Measurements from ENCODE around the gene CDCP2. TPM values are rescaled to one million over a fixed set of nuclear protein-coding genes. Genes with fewer than 3 reads are reported as not detected.

The CDCP2 gene
- total RNA-seq, 1 donor from 2014 or later: 0.10 TPM

- DNase-seq: no peak
Observed at GRCh38 chr1:54136963-54137533, 15.8 kb downstream of the CDCP2 start.

GRCh38 chr1:54136269-54136896, 16.4 kb downstream of the CDCP2 start:
- DNase-seq: no peak

DNA sequence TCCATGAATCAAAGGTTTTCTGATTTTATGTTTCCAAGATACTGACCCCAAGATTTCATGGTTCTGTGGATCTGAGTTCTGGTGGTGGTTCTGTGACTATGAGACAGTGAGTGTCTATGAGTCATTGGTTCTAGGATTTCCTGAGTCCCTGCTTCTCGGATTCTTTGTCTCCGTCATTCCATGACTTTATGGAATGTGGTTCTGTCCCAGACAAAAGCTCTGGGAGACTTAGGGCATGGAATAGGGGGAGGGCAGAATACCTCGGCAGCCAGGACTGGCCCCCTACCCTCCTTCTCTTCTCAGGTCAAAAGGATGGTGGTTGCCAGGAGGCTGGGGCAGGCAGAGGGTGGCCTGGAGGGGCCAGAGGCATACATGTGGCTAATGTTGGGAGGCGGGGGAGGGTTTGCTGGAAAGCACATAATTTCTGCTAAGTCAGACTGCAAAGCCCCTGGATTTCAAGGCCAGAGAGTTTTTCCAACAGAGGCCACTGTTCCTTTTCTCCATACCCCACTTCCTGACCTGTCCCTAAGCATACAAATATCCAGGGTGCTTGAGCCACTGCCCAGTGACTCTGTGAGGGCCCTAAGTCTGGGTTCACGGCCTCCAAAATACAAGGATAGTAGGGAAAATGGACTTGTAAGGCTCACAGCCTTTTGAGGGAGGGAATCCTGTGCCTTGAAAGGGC, 17.2 kb downstream of the CDCP2 start:
- DNase-seq: no peak

GRCh38 chr1:54134295-54134694, 18.5 kb downstream of the CDCP2 start:
- DNase-seq: no peak

GRCh38 chr1:54132495-54132894, 20.3 kb downstream of the CDCP2 start:
- no peak for DNase-seq

GRCh38 chr1:54131419-54131818, 21.4 kb downstream of the CDCP2 start:
- DNase-seq: no peak

GRCh38 chr1:54129858-54130257, 22.9 kb downstream of the CDCP2 start:
- DNase-seq: no peak

- DNase-seq: no peak
Observed at GRCh38 chr1:54127594-54128300, 25.1 kb downstream of the CDCP2 start.

GRCh38 chr1:54126271-54126815, 26.5 kb downstream of the CDCP2 start:
- DNase-seq: peak; percentile 40

- DNase-seq: peak; percentile 35
Observed at GRCh38 chr1:54125386-54126070, 27.3 kb downstream of the CDCP2 start.

DNA sequence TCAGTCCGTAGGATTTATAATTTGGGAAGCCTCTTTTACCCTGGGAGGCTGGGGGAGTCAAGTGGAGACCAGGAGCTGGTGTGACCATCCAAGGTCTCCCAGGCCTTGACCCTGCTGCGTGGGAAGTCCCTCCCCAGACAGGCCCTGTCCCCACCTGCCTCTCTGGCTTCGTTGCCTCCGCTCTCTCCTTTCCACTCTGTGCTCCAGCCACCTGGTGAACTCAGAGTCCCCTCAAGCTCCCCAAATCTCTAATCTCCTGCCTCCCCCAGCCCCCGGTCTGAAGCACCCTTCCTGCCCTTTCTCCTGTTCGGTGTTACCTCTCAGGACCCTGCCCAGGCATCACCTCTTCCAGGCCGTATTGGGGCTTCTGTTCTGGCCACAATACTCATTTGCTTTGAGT, 27.9 kb downstream of the CDCP2 start:
- no peak for DNase-seq

DNA sequence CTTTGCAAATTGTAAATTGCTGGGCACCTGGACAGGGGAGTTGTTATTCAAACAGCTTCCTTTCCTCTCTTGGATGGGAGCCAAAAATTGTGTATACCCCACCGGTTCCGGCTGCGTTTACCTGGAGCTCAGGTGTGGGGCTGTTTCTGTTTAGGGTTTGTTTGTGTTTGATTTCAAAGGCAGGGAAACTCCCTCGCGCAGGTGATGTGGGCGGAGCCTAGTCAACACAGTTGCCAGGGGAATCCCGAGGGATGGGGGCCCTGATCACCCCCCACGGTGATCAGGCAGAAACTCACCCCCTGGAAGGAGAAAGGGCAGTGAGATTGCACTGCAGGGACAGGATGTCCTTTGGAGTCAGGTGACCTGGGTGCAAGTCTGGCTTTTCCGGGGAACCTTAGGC, 28.3 kb downstream of the CDCP2 start:
- no peak for DNase-seq

DNA sequence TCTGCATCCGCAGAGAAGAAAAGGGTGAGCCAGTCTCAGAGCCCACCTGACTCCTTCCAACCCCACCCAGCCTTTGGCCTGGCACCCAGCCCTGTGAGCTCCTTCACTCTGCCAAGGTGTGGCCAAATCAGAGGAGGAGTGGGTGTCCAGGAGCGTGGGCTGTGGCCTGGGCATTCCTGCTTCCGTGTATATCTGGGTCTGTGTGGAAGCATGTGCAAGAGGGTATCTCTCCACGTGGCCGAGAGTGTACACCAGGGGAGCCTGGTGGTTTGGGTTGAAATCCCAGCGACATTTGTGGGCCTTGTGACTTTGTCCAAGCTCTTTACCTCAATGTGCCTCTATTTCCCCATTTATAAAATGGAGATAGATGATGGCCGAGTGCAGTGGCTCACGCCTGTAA, 29.8 kb downstream of the CDCP2 start:
- DNase-seq: no peak

DNA sequence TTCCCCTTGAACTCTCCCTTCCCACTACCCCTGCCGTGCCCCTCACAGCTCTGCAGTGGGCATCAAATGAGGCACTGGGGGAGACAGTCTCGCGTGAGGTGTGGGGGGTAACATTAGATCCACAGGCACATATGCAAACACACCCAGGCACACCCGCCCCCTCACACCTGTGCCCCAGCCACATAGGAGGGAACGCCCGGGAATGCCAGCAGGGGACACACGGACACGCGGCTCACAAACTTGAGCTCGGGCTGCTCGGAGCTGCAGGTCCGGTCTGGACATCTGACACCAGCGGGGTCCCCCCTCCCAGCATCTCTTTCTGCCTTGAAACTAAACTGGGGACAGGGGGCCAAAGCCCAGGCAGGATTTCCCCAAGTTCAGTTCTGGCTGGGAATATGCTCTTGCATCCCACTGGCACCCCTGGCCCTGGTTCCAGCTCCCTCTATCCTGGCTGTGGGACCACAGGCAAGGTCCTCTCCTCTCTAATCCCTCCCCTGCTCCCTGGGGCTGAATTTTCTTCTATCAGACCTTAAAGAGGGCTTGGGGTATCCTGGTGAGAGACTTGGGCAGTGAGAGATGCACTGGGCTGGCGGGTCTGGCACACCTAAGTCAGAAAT, 30.6 kb downstream of the CDCP2 start:
- no peak for DNase-seq

- peak; percentile 88 for DNase-seq
Observed at GRCh38 chr1:54121482-54122134, 31.2 kb downstream of the CDCP2 start.

GRCh38 chr1:54120698-54121481, 31.9 kb downstream of the CDCP2 start:
- no peak for DNase-seq

DNA sequence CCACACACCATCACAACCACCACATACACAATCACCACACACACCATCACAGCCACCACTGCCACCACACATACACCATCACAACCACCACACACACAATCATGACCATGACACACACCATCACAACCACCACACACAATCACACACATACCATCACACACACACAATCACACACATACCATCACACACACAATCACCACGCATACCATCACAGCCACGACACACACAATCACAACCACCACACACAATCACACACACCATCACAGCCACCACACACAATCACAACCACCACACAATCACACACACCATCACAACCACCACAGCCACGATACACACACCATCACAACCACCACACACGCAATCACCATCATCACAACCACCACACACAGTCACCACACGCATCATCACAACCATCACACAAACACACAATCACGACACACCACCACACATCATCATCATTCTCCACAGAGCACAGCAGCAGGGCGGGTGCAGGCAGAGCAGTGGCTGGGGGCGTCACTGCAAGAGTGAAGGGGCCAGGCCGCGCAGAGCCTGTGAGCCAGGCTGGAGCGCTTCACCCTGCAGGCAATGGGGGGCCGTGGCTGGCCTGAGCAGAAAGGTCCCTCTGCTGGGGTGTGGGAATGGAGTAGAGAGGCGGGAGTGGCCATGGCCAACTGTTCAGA, 32.6 kb downstream of the CDCP2 start:
- DNase-seq: no peak

GRCh38 chr1:54118704-54119103, 34.1 kb downstream of the CDCP2 start:
- no peak for DNase-seq

DNA sequence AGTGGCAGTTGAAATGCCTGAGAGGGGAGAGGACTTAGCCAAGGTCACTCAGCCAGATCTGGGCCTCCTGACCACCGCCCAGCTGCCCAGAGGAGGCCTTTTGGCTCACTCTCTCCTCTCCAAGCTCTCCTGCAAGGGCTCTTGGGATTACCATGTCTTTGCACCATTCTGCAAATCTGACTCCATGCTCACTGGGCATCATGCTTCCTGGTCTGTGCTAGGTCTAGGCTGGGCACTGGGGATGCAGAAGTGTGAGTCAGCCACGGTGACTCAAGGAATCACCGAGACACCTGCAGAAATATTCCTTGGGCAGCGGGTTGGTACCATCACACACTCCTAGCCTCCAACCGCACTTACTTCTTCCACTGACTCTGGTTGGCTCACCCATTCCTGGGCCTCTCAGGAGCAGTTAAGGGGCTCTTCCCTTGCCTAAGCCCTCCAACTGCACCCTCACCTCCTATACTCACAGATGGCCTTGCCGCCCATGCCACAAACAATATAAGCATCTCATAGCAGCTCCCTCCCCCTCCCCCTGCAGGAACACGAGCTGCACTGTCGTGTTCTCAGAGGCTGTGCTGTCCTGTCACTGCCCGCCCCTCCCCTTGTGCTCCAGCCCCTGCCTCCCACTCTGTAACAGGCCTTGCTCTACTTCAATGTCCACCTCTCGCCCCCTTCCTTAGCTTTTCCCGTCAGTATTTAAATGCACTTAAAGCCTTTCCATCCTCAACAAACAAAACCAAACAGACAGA, 34.8 kb downstream of the CDCP2 start:
- DNase-seq: no peak

All from tongue (tissue), 2 donors.